Measurements from ENCODE around the gene PRKN. TPM values are rescaled to one million over a fixed set of nuclear protein-coding genes. Genes with fewer than 3 reads are reported as not detected.
"Not testable (repeated sequence)": the region's sequence is repeated elsewhere in the genome, so short reads cannot be mapped to it uniquely, and the experiment has no call there.

PRKN gene
- total RNA-seq, 1 donor from 2014 or later = 7.9 TPM

DNA sequence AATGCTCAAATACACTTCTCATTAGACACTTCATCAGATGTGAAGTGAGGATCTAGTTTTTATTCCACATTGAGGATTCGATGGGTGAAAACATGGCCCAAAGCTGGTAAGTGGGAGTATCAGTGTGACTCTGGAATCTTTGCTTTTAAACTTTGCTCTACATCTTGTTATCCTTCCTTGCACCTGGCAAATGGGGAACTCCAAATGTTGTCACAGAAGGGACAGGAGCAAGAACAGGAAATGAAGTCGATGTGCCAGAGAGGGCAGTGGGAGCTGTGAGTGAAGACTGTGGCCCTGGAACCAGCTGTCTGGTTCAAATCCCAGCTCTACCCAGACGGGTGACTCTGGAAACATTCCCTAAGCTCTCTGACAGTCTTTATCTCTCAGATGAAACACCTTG, 1367.0 kb downstream of the PRKN start:
- DNase-seq (ENCODE audit: low spot score) = no peak

DNA sequence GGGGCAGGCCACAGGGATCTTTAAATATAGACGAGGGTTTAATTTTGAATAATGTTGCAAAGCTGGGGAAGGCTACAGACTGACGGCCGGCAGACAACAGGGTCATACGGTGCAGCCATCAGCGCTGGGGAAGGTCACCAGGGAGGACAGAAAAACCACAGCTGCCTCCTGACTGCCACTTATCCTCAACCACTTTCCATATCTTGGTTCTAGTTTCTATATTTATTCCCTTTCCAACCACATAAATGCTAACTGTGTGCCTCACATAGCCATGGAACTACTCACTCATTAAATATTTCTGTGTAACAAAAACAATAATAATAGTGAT, 1368.0 kb downstream of the PRKN start:
- DNase-seq (ENCODE audit: low spot score) = no peak

DNA sequence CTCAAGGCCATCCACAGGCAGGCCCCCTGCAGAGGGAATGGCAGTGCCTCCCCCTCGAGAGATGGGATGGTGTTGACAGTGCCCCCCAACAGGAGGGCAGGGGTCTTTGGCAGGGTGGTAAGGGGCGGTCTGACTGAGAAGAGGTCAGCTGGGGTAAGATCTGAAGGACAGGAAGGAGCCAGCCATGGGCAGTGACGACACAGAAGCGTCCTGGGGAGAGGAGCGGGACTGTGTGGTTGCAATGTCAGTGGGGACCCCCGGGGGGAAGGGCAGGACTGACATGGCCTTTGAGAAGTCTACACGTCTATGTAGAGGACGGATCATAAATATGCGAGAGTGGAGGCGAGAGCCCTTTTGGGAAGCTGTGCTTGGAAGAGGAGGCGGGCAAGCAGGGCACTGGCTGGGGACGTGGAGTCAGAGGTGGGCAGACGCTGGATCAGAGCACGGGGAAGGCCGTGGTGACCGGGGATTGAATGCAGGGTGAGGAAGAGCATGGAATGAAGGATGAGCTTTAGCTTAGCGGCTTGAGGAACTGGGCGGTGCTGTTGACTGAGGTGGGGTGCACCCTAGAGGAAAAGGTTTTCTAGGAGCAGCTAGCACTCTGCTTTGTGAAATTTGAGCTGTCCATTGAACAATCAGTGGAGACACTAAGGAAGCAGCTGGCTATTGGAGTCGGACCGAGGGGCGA, 1371.3 kb downstream of the PRKN start:
- no peak for DNase-seq (ENCODE audit: low spot score)

DNA sequence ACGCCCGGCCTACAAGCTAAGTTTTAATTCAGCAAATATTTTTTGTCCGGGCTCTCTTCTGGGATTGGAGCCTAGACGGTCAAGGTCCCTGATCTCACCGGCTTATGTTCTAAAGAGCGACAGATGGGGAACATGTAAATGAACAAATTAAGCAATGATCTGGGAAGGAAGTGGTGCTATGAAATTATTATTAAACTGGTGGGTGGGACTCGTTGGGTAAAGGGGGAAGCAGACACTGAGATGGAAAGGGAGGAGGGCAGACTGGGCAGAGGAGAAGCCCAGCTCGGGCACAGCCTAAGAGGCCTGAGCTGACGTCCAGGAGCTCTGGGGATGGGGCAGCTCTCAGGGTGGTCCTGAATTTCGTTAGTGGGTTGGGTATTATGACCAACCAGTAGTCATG, 1371.9 kb downstream of the PRKN start:
- DNase-seq (ENCODE audit: low spot score) = no peak

DNA sequence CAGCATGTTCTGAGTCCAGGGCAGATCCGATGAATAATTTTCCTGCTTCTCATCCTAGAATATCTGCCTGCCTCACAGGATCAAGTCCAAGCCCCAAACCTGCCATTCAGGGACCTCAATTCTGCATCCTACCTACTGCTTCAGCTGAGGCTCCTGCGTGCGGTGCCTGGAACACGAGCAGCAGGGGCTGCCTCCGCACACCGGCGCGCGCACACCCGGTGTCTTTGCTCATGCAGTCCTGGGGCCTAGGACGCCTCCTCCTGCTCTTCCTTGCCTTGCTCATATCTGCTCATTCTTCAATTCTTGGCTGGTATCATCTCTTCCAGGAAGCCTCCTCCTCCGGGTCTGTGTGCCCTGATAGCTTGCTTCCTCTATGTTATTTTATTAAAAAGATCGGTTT, 1372.6 kb downstream of the PRKN start:
- no peak for DNase-seq (ENCODE audit: low spot score)

DNA sequence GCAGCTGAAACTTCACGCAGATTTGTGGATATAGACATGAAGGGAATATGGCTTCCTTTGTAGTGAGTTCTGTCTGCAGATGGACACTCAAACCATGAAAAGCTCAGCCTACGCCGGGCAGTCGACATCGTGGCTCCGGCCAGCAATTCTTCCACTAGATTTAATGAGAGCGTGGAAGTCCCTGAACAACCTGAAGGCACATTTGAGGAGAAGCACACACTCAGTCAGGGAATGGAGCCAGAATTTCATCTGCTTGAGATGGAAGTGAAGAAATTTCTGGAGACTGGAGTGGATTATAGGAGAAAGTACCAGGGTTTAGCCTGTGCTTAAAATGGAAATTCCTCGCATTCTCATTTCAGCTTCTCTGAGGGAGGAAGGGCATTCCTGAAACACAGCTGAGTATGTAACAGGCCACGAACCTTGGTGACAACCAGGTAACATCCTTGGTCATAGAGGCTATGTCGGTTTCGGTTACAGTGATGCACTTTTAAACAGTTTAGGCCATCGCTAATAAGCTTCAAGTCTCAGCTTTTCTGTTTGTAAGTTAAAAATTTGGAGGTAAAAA, 1373.2 kb downstream of the PRKN start:
- DNase-seq (ENCODE audit: low spot score) = peak; percentile 87

DNA sequence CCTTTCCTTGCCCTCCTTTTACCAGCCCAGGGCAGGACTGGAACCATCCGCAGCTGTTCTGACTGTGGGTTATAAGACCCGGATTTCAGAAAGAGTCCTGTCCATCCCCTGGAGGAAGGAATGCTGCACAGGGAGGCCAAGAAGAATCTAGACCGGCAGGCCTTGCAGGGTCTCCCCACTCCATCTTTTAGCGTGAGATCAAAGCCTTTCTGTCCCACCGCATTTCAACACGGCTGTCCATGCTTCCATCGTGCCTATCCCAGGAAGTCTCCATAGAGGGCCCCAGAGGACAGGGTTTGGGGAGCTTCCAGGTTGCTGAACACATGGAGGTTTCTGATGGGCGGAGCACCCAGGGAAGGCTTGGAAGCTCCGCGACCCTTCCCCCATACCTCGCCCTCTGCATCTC, 1374.4 kb downstream of the PRKN start:
- DNase-seq (ENCODE audit: low spot score) = no peak

DNA sequence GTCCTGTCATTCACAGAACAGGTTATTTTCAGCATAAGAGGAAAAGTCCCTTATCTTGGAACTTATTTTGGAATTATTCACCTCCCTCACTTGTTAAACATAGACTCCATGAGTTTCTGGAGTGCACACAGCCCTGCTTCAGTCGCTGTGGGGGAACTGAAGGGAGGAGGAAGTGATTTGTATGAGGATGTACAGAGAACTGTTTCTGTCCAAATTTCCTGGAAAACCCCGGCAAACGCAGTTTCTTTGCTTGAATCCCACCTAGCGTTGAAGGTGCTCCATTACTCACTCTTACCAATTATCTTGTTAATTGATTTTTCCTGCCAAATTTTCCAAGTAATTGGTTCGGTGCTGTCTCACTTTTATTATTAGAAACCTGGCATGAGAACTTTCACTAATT, 1375.7 kb downstream of the PRKN start:
- no peak for DNase-seq (ENCODE audit: low spot score)

DNA sequence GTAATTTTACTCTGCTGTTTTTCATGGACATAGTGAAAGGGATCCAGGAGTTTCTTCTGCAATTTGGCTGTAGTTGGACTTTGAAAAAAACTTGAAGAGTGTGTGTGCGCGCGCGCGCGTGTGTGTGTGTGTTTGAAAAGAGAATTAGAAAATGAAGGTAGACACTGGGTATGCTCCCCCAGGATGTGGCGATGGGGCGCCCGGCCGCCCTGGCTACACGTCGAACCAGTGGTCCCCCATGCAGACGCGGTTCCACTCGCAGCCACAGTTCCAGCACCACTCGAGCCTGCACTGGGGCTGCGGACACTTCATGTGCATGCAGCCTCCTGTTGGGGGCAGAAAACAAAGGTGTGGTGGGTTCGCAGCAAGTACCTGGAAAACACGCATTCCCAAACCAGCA, 1377.7 kb downstream of the PRKN start:
- DNase-seq (ENCODE audit: low spot score) = no peak

DNA sequence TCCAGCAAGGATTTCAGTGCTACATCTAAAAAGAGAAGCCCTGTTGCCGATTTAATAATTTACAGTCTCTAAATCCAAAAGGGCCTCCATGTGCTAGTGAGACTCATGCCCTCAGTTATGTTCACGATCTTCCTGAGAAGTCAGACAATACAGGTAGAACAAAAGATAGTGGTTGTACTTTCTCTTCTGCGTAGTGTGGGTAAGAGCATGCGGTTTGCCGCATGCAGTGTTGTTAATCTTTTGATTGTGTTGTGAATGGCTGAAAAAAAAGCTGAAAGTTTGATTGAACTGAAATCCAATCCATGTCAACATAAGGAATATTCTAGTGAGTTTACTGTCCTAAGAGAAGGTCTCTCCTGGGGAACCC, 1379.0 kb downstream of the PRKN start:
- DNase-seq (ENCODE audit: low spot score) = no peak

DNA sequence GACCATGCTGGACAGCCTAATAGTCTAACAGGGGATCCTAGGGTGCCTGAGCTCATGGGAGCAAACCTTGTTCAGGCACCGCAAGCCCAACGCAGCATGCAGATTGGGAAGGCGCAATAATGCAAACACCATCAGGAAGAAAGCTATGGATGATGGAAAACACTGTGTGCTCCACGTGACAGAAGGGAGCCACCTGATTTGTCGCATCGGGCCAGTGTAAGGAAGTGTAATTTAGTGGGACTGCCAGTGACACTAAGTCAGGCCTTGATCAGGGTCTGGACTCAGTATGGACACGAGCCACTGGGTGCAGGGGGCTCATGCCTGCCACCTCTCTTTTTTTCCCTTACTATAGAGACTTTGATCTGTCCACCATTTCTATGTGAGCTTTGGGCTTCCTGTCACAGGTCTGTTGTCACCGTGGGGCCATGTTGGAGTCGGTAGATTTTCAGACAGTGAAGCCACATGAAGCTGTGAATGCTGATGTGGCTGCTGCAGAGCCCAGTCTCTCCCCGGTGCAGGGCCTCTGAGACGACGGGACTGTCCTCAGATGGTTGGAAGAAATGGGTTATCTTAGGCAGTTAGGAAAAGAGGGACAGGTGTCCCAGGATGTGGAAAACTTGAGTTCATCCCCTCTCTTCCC, 1379.5 kb downstream of the PRKN start:
- DNase-seq (ENCODE audit: low spot score) = no peak

DNA sequence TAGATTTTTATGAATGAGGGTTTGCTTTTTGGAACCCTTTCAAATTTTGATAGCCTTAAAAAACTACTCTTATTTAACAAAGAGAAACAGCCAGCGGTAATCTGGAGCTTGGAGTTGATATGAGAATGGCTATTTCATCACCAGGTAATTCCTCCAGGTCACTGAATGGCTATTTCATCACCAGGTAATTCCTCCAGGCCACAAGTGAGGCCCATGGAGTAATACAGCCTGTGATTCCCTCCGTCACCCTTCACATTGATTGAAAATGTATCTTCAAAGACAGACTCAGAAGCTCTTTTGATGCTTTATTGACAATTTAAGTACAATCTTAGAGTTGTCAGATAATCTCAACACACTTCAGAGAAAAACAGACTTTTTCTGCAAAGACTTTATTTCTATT, 1380.4 kb downstream of the PRKN start:
- DNase-seq (ENCODE audit: low spot score) = no peak

DNA sequence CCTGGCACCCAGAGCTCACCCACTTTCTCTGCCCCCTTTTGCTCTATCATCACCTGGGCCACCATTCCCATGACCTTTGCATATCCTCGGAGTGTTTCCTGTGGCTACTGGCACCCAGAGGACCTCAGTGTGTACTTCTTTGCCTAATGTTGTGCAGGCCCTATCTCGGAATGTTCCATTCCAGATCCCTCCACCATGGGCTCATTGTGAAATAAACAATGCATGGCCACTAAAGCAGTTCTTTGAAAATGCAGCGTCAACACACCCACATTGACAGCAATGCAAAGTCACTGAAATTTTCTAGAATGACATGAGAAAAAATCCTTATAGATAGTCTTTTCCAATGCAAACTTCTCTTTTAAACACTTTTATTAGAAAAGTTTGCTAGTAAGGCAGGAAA, 1380.8 kb downstream of the PRKN start:
- DNase-seq (ENCODE audit: low spot score) = no peak

DNA sequence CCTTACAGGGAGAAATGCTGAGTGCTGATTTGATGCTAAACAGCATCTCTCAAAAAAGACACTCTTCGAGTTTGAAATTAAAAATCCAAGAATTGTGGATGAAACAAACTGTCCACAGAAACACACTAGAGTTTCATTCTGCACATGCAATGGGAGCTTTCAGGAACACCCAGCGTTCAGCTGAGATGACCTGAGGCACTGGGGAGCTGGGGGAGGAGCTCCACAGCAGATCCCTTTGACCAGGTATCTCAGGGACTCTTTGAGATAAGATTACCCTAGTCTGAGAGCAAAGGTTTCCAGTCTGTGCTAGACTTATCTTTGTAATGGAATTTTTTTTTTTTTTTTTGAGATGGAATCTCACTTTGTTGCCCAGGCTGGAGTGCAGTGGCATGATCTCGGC, 1382.9 kb downstream of the PRKN start:
- DNase-seq (ENCODE audit: low spot score) = no peak

DNA sequence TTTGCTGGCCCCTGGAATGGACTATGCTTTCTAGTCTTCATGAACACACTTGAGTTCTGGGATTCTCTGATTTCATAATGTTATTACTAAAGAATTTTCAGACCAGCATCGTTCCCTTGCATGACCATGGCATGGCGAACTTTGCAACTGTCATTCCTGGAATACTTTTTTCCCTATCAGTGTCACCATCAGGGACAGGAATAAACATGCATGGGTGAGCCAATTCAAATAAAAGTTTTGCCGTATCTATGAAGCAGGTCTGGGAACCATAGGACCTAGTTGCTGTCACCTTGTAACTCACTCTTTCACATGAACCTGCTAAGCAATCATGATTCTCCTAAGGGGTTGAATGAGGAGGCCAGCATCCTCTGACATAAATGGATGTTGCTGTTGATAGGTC, 1385.5 kb downstream of the PRKN start:
- no peak for DNase-seq (ENCODE audit: low spot score)

DNA sequence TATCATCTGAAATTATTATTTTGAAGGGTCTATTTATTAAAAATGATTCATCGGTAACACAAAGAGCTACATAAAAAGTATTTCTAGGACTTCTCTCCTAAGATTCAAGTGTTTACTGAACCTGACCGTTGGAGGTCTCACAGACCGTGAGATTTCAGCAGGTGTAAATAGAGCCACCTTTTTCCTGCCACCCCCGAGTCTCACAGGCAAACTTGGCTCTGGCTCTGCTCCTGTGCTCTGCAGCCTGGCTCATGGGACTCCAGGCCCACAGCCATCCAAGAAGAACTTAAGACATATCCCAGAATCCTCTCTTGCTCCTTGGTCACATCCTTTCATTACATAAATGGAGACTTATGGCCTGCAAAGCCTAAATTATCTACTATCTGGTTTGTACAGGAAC, 1385.9 kb downstream of the PRKN start:
- DNase-seq (ENCODE audit: low spot score) = no peak

DNA sequence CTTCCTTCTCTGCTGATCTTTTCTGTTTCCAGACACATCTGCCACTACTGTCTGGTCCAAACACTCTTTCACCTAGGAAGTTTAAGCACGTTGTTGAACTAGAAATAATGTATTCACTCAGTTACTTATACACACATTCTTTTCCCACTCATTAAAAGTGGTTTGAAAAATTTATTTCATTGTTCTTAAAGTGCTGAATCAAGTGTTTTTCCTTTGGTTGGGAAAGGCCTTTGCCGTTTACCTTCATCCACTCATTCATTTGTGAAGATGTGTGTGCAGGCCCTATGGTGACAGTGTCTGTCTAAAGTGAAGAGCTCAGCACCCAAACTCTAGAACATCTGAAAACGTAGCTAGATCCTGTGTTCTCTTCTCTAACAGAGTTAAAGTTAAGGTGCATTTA, 1389.6 kb downstream of the PRKN start:
- no peak for DNase-seq (ENCODE audit: low spot score)

DNA sequence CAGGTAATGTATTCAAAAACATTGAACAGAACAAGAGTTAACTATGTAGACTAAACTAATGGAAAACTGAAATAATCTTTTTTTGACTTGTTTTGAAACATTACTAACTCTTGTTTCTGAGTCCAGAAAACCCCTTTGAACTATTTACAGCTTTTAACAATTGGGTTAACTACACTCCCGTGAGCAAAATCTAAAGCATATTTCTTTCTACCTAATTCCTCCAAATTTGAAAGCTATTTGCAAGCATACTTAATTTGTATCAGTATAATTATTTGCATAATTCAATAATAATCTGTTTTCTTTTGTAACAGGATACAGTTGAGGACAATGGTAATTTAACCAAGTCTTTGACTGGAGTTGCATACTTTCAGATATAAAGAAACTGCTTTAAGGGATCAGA, 1391.1 kb downstream of the PRKN start:
- no peak for DNase-seq (ENCODE audit: low spot score)

DNA sequence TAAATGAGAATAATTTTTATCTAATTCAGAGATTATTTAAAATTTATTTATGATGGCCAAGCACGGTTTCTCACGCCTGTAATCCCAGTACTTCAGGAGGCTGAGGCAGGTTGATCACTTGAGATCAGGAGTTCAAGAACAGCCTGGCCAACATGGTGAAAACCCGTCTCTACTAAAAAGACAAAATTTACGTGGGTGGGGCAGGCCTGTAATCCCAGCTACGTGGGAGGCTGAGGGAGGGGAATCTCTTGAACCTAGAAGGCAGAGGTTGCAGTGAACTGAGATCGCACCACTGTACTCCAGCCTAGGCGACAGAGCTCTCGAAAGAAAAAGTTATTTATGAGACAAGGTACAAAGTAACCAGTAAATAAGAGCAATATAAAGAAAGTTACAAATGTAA, 1394.2 kb downstream of the PRKN start:
- DNase-seq (ENCODE audit: low spot score) = no peak

DNA sequence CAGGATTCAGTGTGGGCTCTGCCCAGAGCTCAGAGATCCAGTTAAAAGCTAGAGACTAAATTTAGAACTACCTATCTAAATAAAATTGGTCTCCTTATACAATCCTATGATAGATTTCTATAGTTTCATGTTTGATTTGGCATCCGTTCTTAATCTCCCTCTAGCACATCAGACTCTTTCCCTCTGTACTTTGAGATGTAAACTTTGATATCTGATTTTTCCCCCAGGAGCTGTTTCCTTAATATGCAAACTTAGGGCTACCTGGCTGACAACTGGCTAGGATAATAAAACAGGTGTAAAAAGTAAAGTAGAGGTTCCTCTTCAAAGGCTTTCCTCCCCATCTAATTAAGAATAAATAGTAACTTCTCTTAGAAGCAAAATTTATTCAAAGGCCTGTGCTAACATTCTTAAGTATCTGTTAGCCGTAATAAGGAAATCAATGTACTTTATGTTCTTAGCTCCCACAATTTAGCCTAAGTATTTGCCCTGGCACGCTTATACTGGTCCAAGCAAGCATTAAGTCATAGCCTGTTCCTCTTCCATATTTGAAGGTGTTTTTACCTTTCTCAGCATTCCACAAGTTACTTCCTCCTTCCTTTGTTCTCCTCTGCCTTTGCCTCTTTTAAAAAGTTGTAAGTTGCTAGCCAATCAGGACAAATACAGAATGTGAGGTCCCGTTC, 1396.0 kb downstream of the PRKN start:
- not testable (repeated sequence) for DNase-seq (ENCODE audit: low spot score)

DNA sequence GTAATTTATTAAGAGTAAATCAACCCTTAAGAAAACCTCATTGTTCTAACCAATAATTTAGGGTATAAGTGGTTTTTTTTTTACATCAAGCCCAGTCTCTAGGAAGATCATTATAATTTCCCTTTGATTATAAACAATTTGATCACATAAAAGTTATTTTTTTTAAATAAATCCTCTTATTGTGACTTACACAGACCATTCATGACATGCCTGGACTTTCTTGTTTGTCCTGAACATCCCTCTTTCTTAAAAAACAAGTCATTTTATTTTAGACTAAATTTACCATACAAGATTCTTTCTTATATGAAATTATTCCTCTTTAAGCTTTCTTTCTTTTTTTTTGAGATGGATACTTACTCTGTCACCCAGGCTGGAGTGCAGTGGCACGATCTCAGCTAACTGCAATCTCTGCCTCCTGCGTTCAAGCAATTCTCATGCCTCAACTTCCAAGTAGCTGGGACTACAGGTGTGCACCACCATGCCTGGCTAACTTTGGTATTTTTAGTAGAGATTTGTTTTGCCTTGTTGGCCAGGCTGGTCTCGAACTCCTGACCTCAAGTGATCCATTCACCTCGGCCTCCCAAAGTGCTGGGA, 1400.1 kb downstream of the PRKN start:
- DNase-seq (ENCODE audit: low spot score) = no peak

DNA sequence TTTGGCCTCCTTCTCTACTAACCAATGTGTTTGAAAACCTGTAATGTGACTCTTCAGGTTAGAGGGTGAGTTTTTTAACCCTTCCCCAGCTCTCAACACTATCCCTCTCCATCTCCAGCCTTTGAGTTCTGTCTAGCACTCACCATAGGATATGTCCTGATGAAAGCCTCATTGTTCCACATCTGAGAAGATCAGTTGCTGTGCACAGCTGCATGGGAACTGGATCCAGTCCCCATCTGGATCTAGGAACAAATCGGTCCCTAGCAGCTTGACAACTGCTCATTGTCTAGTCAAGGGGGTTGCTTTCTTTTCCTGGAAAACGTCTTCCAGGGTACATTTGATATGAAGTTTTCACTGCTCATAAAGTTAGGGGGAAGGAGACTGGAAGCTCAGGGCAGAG, 1408.3 kb downstream of the PRKN start:
- DNase-seq (ENCODE audit: low spot score) = no peak

DNA sequence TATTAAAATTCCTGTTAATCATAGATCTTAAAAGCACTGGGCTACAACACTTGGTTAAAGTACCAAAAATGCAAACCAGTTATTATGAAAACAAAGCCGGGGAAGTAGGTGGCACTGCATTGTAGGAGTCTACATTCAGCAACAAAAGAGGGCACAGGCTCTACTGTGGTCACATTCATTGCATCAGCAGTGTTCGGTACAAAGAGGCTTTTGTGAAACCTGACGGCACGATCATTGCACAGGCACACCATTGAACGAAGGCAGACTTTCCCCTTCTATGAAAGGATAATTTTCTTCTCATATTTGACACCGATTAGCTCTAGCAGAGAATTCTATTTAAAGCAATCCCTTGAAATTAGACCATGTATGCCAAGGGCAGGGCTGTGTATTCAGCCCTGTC, 1409.1 kb downstream of the PRKN start:
- DNase-seq (ENCODE audit: low spot score) = no peak
